Cortex of kidney (tissue), 1 donor: Measurements from ENCODE around the gene FIGLA.

Source experiments
- DNase-seq: peaks from one replicate; lab custom pipeline; 2025; lab: John Stamatoyannopoulos, UW

The FIGLA gene

GRCh38 chr2:70775141-70775540, 15.3 kb downstream of the FIGLA start:
- DNase-seq = no peak

- no peak for DNase-seq
These were observed 17.8 kb downstream of the FIGLA start for GRCh38 chr2:70772486-70773155.

GRCh38 chr2:70771446-70771845, 19.0 kb downstream of the FIGLA start:
- no peak for DNase-seq

- no peak for DNase-seq
These were observed 21.0 kb downstream of the FIGLA start for GRCh38 chr2:70769450-70769849.

GRCh38 chr2:70768590-70769085, 21.8 kb downstream of the FIGLA start:
- no peak for DNase-seq

- no peak for DNase-seq
These were observed 22.5 kb downstream of the FIGLA start, which contains the start of gene ADD2 for GRCh38 chr2:70767699-70768589. Gene ADD2, minus strand, starts transcription at chr2:70768200. Its CDS starts 61,792 bp downstream, at chr2:70706408.

GRCh38 chr2:70767079-70767698, 23.3 kb downstream of the FIGLA start:
- no peak for DNase-seq

- DNase-seq = no peak
These were observed 23.9 kb downstream of the FIGLA start for GRCh38 chr2:70766357-70767078.

GRCh38 chr2:70765507-70765906, 24.9 kb downstream of the FIGLA start:
- DNase-seq = no peak

- no peak for DNase-seq
These were observed 31.0 kb downstream of the FIGLA start for GRCh38 chr2:70759446-70759845.

- no peak for DNase-seq
These were observed 32.5 kb downstream of the FIGLA start for GRCh38 chr2:70757966-70758365.

GRCh38 chr2:70757360-70757759, 33.1 kb downstream of the FIGLA start:
- no peak for DNase-seq

GRCh38 chr2:70756128-70756527, 34.3 kb downstream of the FIGLA start:
- DNase-seq = no peak

- no peak for DNase-seq
These were observed 36.5 kb downstream of the FIGLA start for GRCh38 chr2:70753902-70754301.

GRCh38 chr2:70753031-70753430, 37.4 kb downstream of the FIGLA start:
- DNase-seq = no peak

GRCh38 chr2:70752396-70752795, 38.0 kb downstream of the FIGLA start:
- DNase-seq = no peak

- DNase-seq = no peak
These were observed 38.6 kb downstream of the FIGLA start for GRCh38 chr2:70751881-70752280.

GRCh38 chr2:70750320-70750719, 40.1 kb downstream of the FIGLA start:
- no peak for DNase-seq

- DNase-seq = no peak
These were observed 42.2 kb downstream of the FIGLA start for GRCh38 chr2:70748002-70748784.

- DNase-seq = no peak
These were observed 43.2 kb downstream of the FIGLA start for GRCh38 chr2:70747284-70747683.
